Neuronal stem cell (in vitro differentiated cells): ENCODE results near the gene AIP.

Experiments used
- DNase-seq: peaks from one replicate; pipeline ENCODE4 v3.0.0-alpha.2; 2013; ENCODE audit warnings: low spot score
- H2AFZ ChIP-seq: one replicate; pipeline ENCODE4 v1.6.1; 2013; ENCODE audit warnings: mild to moderate bottlenecking, low read length, inconsistent platforms
- H2AK5ac ChIP-seq: 2 replicates; pipeline ENCODE4 v1.6.1; 2013; ENCODE audit warnings: low read depth, mild to moderate bottlenecking, inconsistent platforms, low read length, moderate library complexity, mixed read lengths
- H2BK120ac ChIP-seq: 2 replicates; pipeline ENCODE4 v1.6.1; 2013; ENCODE audit warnings: low read depth, mild to moderate bottlenecking, inconsistent platforms, low read length, moderate library complexity, mixed read lengths
- H2BK12ac ChIP-seq: one replicate; pipeline ENCODE4 v1.6.1; 2013; ENCODE audit warnings: low read length, inconsistent platforms
- H2BK15ac ChIP-seq: 2 replicates; pipeline ENCODE4 v1.6.1; 2013; ENCODE audit warnings: mild to moderate bottlenecking, low read length, inconsistent platforms, mixed read lengths
- H2BK5ac ChIP-seq: one replicate; pipeline ENCODE4 v1.6.1; 2013; ENCODE audit warnings: inconsistent platforms, mild to moderate bottlenecking, low read length, moderate library complexity
- H3K14ac ChIP-seq: one replicate; pipeline ENCODE4 v1.6.1; 2013; ENCODE audit warnings: low read length, inconsistent platforms
- H3K18ac ChIP-seq: 2 replicates; pipeline ENCODE4 v1.6.1; 2013; ENCODE audit warnings: low read length, inconsistent platforms
- H3K23ac ChIP-seq: 2 replicates; pipeline ENCODE4 v1.6.1; 2013; ENCODE audit warnings: low read depth, mild to moderate bottlenecking, mixed read lengths, low read length, inconsistent platforms; ENCODE audit not compliant: poor library complexity
- H3K27ac ChIP-seq: replicated peaks from 3 replicates; pipeline ENCODE4 v1.5.1; 2013; ENCODE audit warnings: low read length, inconsistent platforms
- H3K27me3 ChIP-seq, 3 experiments: 2 replicates each; pipeline ENCODE4 v1.6.1; 2013; ENCODE audit warnings: low read length in 3 of 3, mild to moderate bottlenecking in 2 of 3, inconsistent platforms in 1 of 3, low read depth in 1 of 3, mixed read lengths in 1 of 3, moderate library complexity in 1 of 3; ENCODE audit not compliant: control insufficient read depth in 3 of 3, insufficient read depth in 3 of 3
- H3K36me3 ChIP-seq, 2 donors: replicated peaks in 1 of 2; 2 replicates each; pipeline ENCODE4 v1.6.1; 2013; ENCODE audit warnings: low read length in 2 of 2; ENCODE audit not compliant: control insufficient read depth in 2 of 2, insufficient read depth in 2 of 2
- H3K4ac ChIP-seq: 2 replicates; pipeline ENCODE4 v1.6.1; 2013; ENCODE audit warnings: inconsistent platforms, mild to moderate bottlenecking, low read length, moderate library complexity
- H3K4me1 ChIP-seq, 2 donors: 1 replicate in 1 of 2; 2 replicates in 1 of 2; pipeline ENCODE4 v1.6.1; 2013; ENCODE audit warnings: low read length in 2 of 2, low read depth in 1 of 2; ENCODE audit not compliant: control insufficient read depth in 2 of 2, insufficient read depth in 1 of 2
- H3K4me2 ChIP-seq: one replicate; pipeline ENCODE4 v1.6.1; 2013; ENCODE audit warnings: mild to moderate bottlenecking, low read length, inconsistent platforms; ENCODE audit not compliant: insufficient read depth, poor library complexity, severe bottlenecking
- H3K4me3 ChIP-seq, 2 donors: 2 replicates each; pipeline ENCODE4 v1.5.1; 2013; ENCODE audit warnings: low read length in 2 of 2, mild to moderate bottlenecking in 2 of 2, inconsistent platforms in 1 of 2, moderate library complexity in 1 of 2
- H3K79me1 ChIP-seq: one replicate; pipeline ENCODE4 v1.6.1; 2013; ENCODE audit warnings: low read depth, mild to moderate bottlenecking, inconsistent platforms, low read length, moderate library complexity
- H3K9ac ChIP-seq: one replicate; pipeline ENCODE4 v1.6.1; 2013; ENCODE audit warnings: mild to moderate bottlenecking, low read depth, low read length, inconsistent platforms; ENCODE audit not compliant: poor library complexity
- H3K9me3 ChIP-seq, 2 donors: replicated peaks in 1 of 2; 2 replicates each; pipeline versions ENCODE3 to v1.6.1; 2013; ENCODE audit warnings: low read length in 2 of 2, mild to moderate bottlenecking in 2 of 2, inconsistent platforms in 1 of 2, low read depth in 1 of 2, mixed read lengths in 1 of 2, moderate library complexity in 1 of 2; ENCODE audit not compliant: control insufficient read depth in 2 of 2, insufficient read depth in 1 of 2
- H4K8ac ChIP-seq: one replicate; pipeline ENCODE4 v1.6.1; 2013; ENCODE audit warnings: low read depth, mild to moderate bottlenecking, inconsistent platforms, low read length, moderate library complexity
- H4K91ac ChIP-seq: one replicate; pipeline ENCODE4 v1.6.1; 2013; ENCODE audit warnings: low read length, low read depth, mild to moderate bottlenecking, inconsistent platforms; ENCODE audit not compliant: poor library complexity
- WGBS, 2 donors: extraction: QIAGEN DNeasy Blood & Tissue Kit; methylation state at CpG; one replicate each; pipeline ENCODE4 v1.1.7; 2013; ENCODE audit warnings: missing lambda C conversion rate in 2 of 2, mixed read lengths in 1 of 2; ENCODE audit not compliant: insufficient read length in 2 of 2, insufficient replicate concordance in 1 of 2; ENCODE audit errors: extremely low coverage in 2 of 2; 5-methylcytosine and 5-hydroxymethylcytosine counted together

The AIP gene

GRCh38 chr11:67502328-67502979 lies 19.6 kb downstream of the AIP start:
- no peak overlapping the region for H2AFZ ChIP-seq
- H3K4me3 ChIP-seq = no peak overlapping the region
- no peak overlapping the region for H3K18ac ChIP-seq
- H3K14ac ChIP-seq = no peak overlapping the region
- no peak overlapping the region for H2BK15ac ChIP-seq
- no peak overlapping the region for H2BK12ac ChIP-seq
- H2BK5ac ChIP-seq = peak overlapping the region; percentile 87
- H3K4me2 ChIP-seq = no peak overlapping the region
- H3K23ac ChIP-seq = peak overlapping the region; percentile 43
- no peak overlapping the region for H3K9ac ChIP-seq
- H2AK5ac ChIP-seq = no peak overlapping the region
- no peaks in the 10 kb centered on the region for H3K27me3 ChIP-seq
- H3K4ac ChIP-seq = no peak overlapping the region
- H3K79me1 ChIP-seq = peaks cover 18% of the 10 kb centered on the region
- no peak overlapping the region for H4K91ac ChIP-seq
- H3K9me3 ChIP-seq = no peaks in the 10 kb centered on the region
- H3K4me1 ChIP-seq = peaks cover 16 to 23% of the 10 kb centered on the region in 2 donors
- H2BK120ac ChIP-seq = no peak overlapping the region
- DNase-seq = no peak
- peaks cover 29 to 61% of the 10 kb centered on the region in 2 donors for H3K36me3 ChIP-seq
- WGBS, 2 donors = no CpG with 5 or more reads among the region's 18 CpGs
- no peak overlapping the region for H4K8ac ChIP-seq
- no peak overlapping the region for H3K27ac ChIP-seq

- no CpG with 5 or more reads among the region's 19 CpGs for WGBS, 2 donors
These were observed 20.5 kb downstream of the AIP start for GRCh38 chr11:67503119-67504004.

DNA sequence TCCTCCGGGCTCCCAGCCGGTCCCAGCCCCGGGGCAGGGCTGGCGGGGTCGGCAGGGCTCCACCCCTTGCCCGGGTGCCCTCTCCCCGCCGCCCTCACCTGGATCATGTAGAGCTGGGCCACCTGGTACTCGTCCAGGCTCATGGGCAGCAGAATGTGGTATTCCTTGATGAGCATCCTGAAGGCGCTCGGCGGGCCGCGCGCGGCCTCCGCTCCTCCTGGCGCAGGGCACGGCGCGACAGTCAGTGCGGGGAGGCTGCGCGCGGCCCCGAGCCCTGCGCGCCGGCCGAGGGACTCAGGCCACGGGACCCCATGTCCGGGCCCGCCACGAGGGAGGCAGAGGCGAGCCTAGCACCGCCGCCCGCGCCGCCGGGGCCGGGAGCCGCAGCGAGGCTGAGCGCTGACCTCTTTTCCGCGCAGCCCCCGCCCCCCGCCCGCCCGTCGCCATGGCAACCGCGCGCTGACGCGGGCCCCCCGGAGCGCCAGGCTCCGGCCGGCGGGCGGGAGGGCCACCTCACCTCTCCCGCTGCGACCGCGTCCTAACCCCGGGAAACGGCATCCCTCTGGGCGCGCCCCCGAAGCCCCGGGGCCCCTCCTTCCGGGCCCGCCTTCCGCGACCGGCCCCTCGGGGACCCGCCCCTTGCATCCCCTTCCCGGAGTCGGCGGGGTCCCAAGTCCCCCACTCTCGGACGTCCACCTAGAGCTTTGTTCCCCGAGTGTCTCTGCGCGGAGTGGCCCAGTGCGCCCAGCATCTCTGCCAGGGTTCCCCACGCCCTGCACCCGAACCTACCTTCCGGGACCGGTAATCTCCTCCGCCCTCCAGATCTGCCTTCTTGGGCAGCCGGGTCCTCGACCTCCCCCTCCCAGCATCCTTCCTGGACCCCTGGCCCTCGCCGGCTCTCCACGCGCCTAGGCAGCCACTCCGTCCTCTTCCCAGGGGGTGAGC lies 21.5 kb downstream of the AIP start:
- peak overlapping the region; percentile 8 for H3K4ac ChIP-seq
- H3K14ac ChIP-seq = no peak overlapping the region
- no peak overlapping the region for H2BK5ac ChIP-seq
- peak overlapping the region; percentile 98 for H3K18ac ChIP-seq
- no peak overlapping the region for H4K8ac ChIP-seq
- peak overlapping the region; percentile 96 for H2BK15ac ChIP-seq
- peak overlapping the region; percentile 29 for H3K23ac ChIP-seq
- H3K4me3 ChIP-seq = peak overlapping the region; percentile 85 to 89
- H2BK12ac ChIP-seq = peak overlapping the region; percentile 14
- H2AK5ac ChIP-seq = peak overlapping the region; percentile 47
- peak overlapping the region; percentile 62 for H3K27ac ChIP-seq
- H3K9me3 ChIP-seq = no peaks in the 10 kb centered on the region
- H4K91ac ChIP-seq = no peak overlapping the region
- WGBS, 2 donors = no CpG with 5 or more reads among the region's 101 CpGs
- peak overlapping the region; percentile 79 for H3K4me2 ChIP-seq
- H2AFZ ChIP-seq = peak overlapping the region; percentile 93
- H3K27me3 ChIP-seq = no peaks in the 10 kb centered on the region
- peak overlapping the region; percentile 41 for H2BK120ac ChIP-seq
- peaks cover 17 to 46% of the 10 kb centered on the region in 2 donors for H3K36me3 ChIP-seq
- peaks cover 20 to 29% of the 10 kb centered on the region in 2 donors for H3K4me1 ChIP-seq
- peak; percentile 56 for DNase-seq
- peak overlapping the region; percentile 96 for H3K9ac ChIP-seq
- peaks cover 17% of the 10 kb centered on the region for H3K79me1 ChIP-seq

More at GRCh38 chr11:67503119-67504004, 20.5 kb downstream of the AIP start:
- no peaks in the 10 kb centered on the region for H3K27me3 ChIP-seq
- H4K91ac ChIP-seq = no peak overlapping the region
- H3K27ac ChIP-seq = no peak overlapping the region
- no peak overlapping the region for H2BK120ac ChIP-seq
- H2BK15ac ChIP-seq = no peak overlapping the region
- H3K36me3 ChIP-seq = peaks cover 21 to 52% of the 10 kb centered on the region in 2 donors
- H3K4me1 ChIP-seq = peaks cover 18 to 27% of the 10 kb centered on the region in 2 donors
- no peak overlapping the region for H2BK5ac ChIP-seq
- H3K4ac ChIP-seq = no peak overlapping the region
- peak overlapping the region; percentile 56 for H3K14ac ChIP-seq
- H2BK12ac ChIP-seq = peak overlapping the region; percentile 58
- peak overlapping the region; percentile 3 for H3K23ac ChIP-seq
- H3K18ac ChIP-seq = peak overlapping the region; percentile 57
- peaks cover 17% of the 10 kb centered on the region for H3K79me1 ChIP-seq
- H2AFZ ChIP-seq = peak overlapping the region; percentile 93
- H3K9ac ChIP-seq = peak overlapping the region; percentile 77
- H2AK5ac ChIP-seq = peak overlapping the region; percentile 84
- no peak for DNase-seq
- peak overlapping the region; percentile 85 to 89 for H3K4me3 ChIP-seq
- peak overlapping the region; percentile 79 for H3K4me2 ChIP-seq
- no peaks in the 10 kb centered on the region for H3K9me3 ChIP-seq
- peak overlapping the region; percentile 43 for H4K8ac ChIP-seq
